ENCODE results near the gene C3orf80.

DNA sequence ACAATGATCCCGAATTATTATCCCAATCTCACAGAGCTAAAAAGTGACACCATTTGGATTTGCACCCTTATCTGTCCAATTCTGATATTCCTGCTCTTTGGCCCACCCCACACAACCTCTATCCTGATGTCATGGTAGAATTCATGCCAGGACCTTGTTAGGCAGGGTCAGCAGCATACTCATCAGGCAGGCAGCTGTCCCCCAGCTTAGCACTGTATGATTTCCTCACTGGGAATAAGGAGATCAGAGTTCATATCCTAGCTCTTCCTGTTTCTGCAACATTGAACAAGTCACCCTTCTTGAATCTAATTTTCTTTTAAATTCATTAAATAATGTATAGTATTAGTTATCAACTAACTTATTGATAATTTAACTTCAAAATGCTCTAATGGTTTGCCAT is 12.0 kb upstream of the C3orf80 start:
- TF ChIP-seq EZH2 (optimal IDR thresholded peaks at IDR 0.05; ENCODE audit: low read depth, low read length) = no peak
- TF ChIP-seq, protein P1, sequence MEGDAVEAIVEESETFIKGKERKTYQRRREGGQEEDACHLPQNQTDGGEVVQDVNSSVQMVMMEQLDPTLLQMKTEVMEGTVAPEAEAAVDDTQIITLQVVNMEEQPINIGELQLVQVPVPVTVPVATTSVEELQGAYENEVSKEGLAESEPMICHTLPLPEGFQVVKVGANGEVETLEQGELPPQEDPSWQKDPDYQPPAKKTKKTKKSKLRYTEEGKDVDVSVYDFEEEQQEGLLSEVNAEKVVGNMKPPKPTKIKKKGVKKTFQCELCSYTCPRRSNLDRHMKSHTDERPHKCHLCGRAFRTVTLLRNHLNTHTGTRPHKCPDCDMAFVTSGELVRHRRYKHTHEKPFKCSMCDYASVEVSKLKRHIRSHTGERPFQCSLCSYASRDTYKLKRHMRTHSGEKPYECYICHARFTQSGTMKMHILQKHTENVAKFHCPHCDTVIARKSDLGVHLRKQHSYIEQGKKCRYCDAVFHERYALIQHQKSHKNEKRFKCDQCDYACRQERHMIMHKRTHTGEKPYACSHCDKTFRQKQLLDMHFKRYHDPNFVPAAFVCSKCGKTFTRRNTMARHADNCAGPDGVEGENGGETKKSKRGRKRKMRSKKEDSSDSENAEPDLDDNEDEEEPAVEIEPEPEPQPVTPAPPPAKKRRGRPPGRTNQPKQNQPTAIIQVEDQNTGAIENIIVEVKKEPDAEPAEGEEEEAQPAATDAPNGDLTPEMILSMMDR (IDR thresholded peaks at IDR 0.05; ENCODE audit: low read length) = no peak

All from MM.1S (cell line).